ENCODE results near the gene OSR1. TPM values are rescaled to one million over a fixed set of nuclear protein-coding genes. Genes with fewer than 3 reads are reported as not detected.

OSR1 gene
- total and polyA plus RNA-seq, 2 donors (not counting 3 experiments of a cell fraction or from before 2014, with no cell fraction given) = not detected

DNA sequence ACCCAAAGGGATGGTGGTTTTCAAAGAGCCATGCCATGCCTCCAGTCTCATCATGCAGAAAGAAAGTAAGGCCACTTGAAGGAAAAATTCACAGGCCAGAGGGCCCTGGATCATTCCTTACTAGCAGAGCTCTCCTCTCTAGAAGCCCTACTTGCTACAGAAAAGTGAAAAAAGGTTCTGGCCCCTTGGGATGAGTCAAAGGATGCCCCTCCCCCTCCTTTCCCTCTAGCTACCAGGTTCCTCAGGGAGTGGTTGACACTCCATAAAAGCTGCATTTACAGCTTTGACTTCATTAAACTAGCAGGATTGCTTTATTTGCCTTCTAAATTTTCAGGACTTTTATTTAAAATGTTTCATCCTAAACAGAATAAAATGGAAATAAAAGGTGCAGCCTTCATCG, 21.2 kb downstream of the OSR1 start:
- POLR2A ChIA-PET = no interaction called here
- Histone ChIP-seq H3K4me3 (replicated peaks in 1 of 3; ENCODE audit: insufficient read depth in 1 of 3, low read depth in 1 of 3, low read length in 3 of 3) (no peak overlapping the region), H3K79me2 (ENCODE audit: control insufficient read depth, insufficient read depth, low read length) (no peaks in the 10 kb centered on the region), H3K9me1 (replicated peaks; ENCODE audit: control insufficient read depth, extremely low read depth, insufficient read depth, low read length) (no peaks in the 10 kb centered on the region), H3K9ac (replicated peaks; ENCODE audit: extremely low read depth, insufficient read depth, low read length) (no peak overlapping the region), H3K27ac (ENCODE audit: insufficient read depth, low read depth, low read length) (no peak overlapping the region), H3K4me2 (ENCODE audit: insufficient read depth, low read length) (no peak overlapping the region), H3K9me3 (replicated peaks; ENCODE audit: control insufficient read depth, insufficient read depth, low read length) (no peaks in the 10 kb centered on the region), H3K4me1 (ENCODE audit: control insufficient read depth, extremely low read depth, insufficient read depth, low read length) (no peaks in the 10 kb centered on the region), H4K20me1 (replicated peaks; ENCODE audit: control insufficient read depth, extremely low read depth, insufficient read depth, low read length) (no peaks in the 10 kb centered on the region), H3K27me3 (ENCODE audit: control insufficient read depth in 2 of 2, insufficient read depth in 2 of 2, low read length in 2 of 2) (no peaks in the 10 kb centered on the region), H3K36me3 (ENCODE audit: control insufficient read depth in 2 of 2, extremely low read depth in 1 of 2, insufficient read depth in 2 of 2, low read length in 2 of 2) (no peaks in the 10 kb centered on the region), H2AFZ (ENCODE audit: low read depth, low read length) (no peak overlapping the region)
- TF ChIP-seq, protein P1, sequence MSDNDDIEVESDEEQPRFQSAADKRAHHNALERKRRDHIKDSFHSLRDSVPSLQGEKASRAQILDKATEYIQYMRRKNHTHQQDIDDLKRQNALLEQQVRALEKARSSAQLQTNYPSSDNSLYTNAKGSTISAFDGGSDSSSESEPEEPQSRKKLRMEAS (IDR thresholded peaks at IDR 0.05; ENCODE audit: insufficient read depth, insufficient read length) = no peak
- dilution Hi-C loops (cut with MboI; ENCODE audit: extremely low pct_ligation_motif_present, low sequenced_read_pairs) = no loop called here
- FAIRE-seq (no peak), DNase-seq (ENCODE audit: low read depth, low spot score) (no peak)
- CTCF ChIA-PET = interaction anchor here (1.1 kb wide), 1 partner anchor 13 kb away, joined by 3 read pairs; no protein-coding TSS in a partner anchor
- intact Hi-C loops (cut with micrococcal nuclease) = no loop called here
- no TSS peak for BruUV-seq (replicated peaks)

DNA sequence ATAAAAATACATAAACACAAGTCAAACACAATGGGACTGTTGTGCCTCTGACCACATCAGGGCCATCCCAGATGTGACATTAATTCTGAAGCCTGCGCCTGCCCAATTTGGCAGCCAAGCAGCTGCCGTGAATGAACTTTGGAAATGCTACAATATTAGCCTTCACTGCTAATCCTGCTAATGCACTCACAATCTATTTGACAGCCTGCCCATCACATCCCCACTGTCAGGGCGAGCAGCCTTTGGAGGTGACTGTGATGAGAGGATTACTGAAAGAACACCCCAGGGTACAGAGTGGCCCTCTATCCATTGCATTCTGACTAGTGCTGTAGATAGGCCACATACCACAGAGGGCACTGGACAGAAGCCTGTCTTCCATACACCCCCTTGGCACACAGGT, 21.6 kb downstream of the OSR1 start:
- BruUV-seq (replicated peaks) = no TSS peak
- ChIA-PET POLR2A (no interaction called here), CTCF (interaction anchor here (1.1 kb wide), 1 partner anchor 14 kb away, joined by 3 read pairs; no protein-coding TSS in a partner anchor)
- TF ChIP-seq, protein P1 (IDR thresholded peaks at IDR 0.05; ENCODE audit: insufficient read depth, insufficient read length) = no peak
- TF ChIP-seq EZH2 (IDR thresholded peaks at IDR 0.05; ENCODE audit: borderline replicate concordance, low read depth, low read length, severe bottlenecking) = no peak
- TF ChIP-seq JUN (IDR thresholded peaks at IDR 0.05; ENCODE audit: borderline replicate concordance, insufficient read depth, insufficient read length, low read depth) = no peak
- TF ChIP-seq MYC (IDR thresholded peaks at IDR 0.05; ENCODE audit: low read depth, low read length) = no peak
- no peak for TF ChIP-seq FOS (IDR thresholded peaks at IDR 0.05; ENCODE audit: borderline replicate concordance, insufficient read depth, low read length)
- no peak for TF ChIP-seq POLR2AphosphoS5 (IDR thresholded peaks at IDR 0.05; ENCODE audit: insufficient read depth, low read depth, low read length)
- TF ChIP-seq GATA2 (IDR thresholded peaks at IDR 0.05; ENCODE audit: insufficient read depth, insufficient read length, low read depth, low read length) = no peak
- TF ChIP-seq, protein P2, sequence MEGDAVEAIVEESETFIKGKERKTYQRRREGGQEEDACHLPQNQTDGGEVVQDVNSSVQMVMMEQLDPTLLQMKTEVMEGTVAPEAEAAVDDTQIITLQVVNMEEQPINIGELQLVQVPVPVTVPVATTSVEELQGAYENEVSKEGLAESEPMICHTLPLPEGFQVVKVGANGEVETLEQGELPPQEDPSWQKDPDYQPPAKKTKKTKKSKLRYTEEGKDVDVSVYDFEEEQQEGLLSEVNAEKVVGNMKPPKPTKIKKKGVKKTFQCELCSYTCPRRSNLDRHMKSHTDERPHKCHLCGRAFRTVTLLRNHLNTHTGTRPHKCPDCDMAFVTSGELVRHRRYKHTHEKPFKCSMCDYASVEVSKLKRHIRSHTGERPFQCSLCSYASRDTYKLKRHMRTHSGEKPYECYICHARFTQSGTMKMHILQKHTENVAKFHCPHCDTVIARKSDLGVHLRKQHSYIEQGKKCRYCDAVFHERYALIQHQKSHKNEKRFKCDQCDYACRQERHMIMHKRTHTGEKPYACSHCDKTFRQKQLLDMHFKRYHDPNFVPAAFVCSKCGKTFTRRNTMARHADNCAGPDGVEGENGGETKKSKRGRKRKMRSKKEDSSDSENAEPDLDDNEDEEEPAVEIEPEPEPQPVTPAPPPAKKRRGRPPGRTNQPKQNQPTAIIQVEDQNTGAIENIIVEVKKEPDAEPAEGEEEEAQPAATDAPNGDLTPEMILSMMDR (IDR thresholded peaks at IDR 0.05; ENCODE audit: extremely low read depth in 1 of 2, insufficient read depth in 1 of 2, low read depth in 1 of 2, low read length in 2 of 2) = no peak
- TF ChIP-seq POLR2A (IDR thresholded peaks at IDR 0.05; ENCODE audit: low read depth, low read length) = no peak
- intact Hi-C loops (cut with micrococcal nuclease) = no loop called here
- DNase-seq (ENCODE audit: low read depth, low spot score) (no peak), FAIRE-seq (no peak)
- Histone ChIP-seq H3K9me3 (replicated peaks; ENCODE audit: control insufficient read depth, insufficient read depth, low read length) (no peaks in the 10 kb centered on the region), H4K20me1 (replicated peaks; ENCODE audit: control insufficient read depth, extremely low read depth, insufficient read depth, low read length) (no peaks in the 10 kb centered on the region), H3K4me1 (ENCODE audit: control insufficient read depth, extremely low read depth, insufficient read depth, low read length) (no peaks in the 10 kb centered on the region), H3K27ac (ENCODE audit: insufficient read depth, low read depth, low read length) (no peak overlapping the region), H3K79me2 (ENCODE audit: control insufficient read depth, insufficient read depth, low read length) (no peaks in the 10 kb centered on the region), H3K4me2 (ENCODE audit: insufficient read depth, low read length) (no peak overlapping the region), H3K36me3 (ENCODE audit: control insufficient read depth in 2 of 2, extremely low read depth in 1 of 2, insufficient read depth in 2 of 2, low read length in 2 of 2) (no peaks in the 10 kb centered on the region), H2AFZ (ENCODE audit: low read depth, low read length) (no peak overlapping the region), H3K4me3 (replicated peaks in 1 of 3; ENCODE audit: insufficient read depth in 1 of 3, low read depth in 1 of 3, low read length in 3 of 3) (no peak overlapping the region), H3K27me3 (ENCODE audit: control insufficient read depth in 2 of 2, insufficient read depth in 2 of 2, low read length in 2 of 2) (no peaks in the 10 kb centered on the region), H3K9ac (replicated peaks; ENCODE audit: extremely low read depth, insufficient read depth, low read length) (no peak overlapping the region), H3K9me1 (replicated peaks; ENCODE audit: control insufficient read depth, extremely low read depth, insufficient read depth, low read length) (no peaks in the 10 kb centered on the region)
- dilution Hi-C loops (cut with MboI; ENCODE audit: extremely low pct_ligation_motif_present, low sequenced_read_pairs) = no loop called here
